Measurements from ENCODE around the gene NAA40. TPM values are rescaled to one million over a fixed set of nuclear protein-coding genes. Genes with fewer than 3 reads are reported as not detected.

The NAA40 gene
- total RNA-seq, 1 experiment from 2014 or later, result 44.4 TPM

- Histone ChIP-seq H2BK15ac (ENCODE audit: low read depth, low read length) (no peak overlapping the region), H3K18ac (ENCODE audit: insufficient read length, low read depth, low read length) (no peak overlapping the region), H3K79me2 (ENCODE audit: insufficient read depth, low read length) (peaks cover 9% of the 10 kb centered on the region; the same call in 1 of the 2 replicates), H3T11ph (ENCODE audit: low read length) (no peak overlapping the region), H3K27me3 (ENCODE audit: insufficient read depth, low read length) (no peaks in the 10 kb centered on the region), H2BK120ac (ENCODE audit: low read depth, low read length, poor library complexity, severe bottlenecking) (no peak overlapping the region), H3K9me3 (ENCODE audit: control insufficient read depth, low read depth, low read length) (no peaks in the 10 kb centered on the region), H4K8ac (replicated peaks; ENCODE audit: insufficient read length, low read depth, low read length) (no peak overlapping the region), H4K20me1 (ENCODE audit: control insufficient read depth, insufficient read depth, insufficient read length) (no peaks in the 10 kb centered on the region), H2BK20ac (ENCODE audit: low read depth, low read length, poor library complexity, severe bottlenecking) (no peak overlapping the region), H2AK5ac (ENCODE audit: insufficient read length, low read length) (no peak overlapping the region), H2AFZ (ENCODE audit: low read length) (no peak overlapping the region), H3K23me2 (ENCODE audit: insufficient read length, low read depth, low read length, poor library complexity, severe bottlenecking) (no peaks in the 10 kb centered on the region), H2BK5ac (ENCODE audit: insufficient read length, low read length) (no peak overlapping the region), H2BK12ac (ENCODE audit: insufficient read length, low read depth, low read length) (no peak overlapping the region), H4K5ac (ENCODE audit: insufficient read length, low read depth, low read length) (no peak overlapping the region), H4K91ac (ENCODE audit: insufficient read length, low read depth, low read length) (no peak overlapping the region), H3K9ac (ENCODE audit: extremely low read depth, insufficient read length, low read length) (no peak overlapping the region), H3K4me2 (ENCODE audit: insufficient read depth, insufficient read length, low read length) (no peak overlapping the region), H3K79me1 (ENCODE audit: insufficient read depth, low read depth, low read length, poor library complexity, severe bottlenecking) (peaks cover 3% of the 10 kb centered on the region), H3K4ac (ENCODE audit: low read depth, low read length) (no peak overlapping the region), H3K4me1 (ENCODE audit: insufficient read depth, low read length) (no peaks in the 10 kb centered on the region), H3K56ac (ENCODE audit: insufficient read length, low read depth, low read length) (no peak overlapping the region), H3K14ac (ENCODE audit: insufficient read depth, low read length) (no peak overlapping the region), H3K23ac (ENCODE audit: insufficient read length, low read depth, low read length) (no peak overlapping the region), H3K27ac (ENCODE audit: insufficient read length, low read depth, low read length) (no peak overlapping the region)
- Mint-ChIP-seq H3K4me1 (peaks cover 13 to 30% of the 10 kb centered on the region in 2 experiments), H3K27me3 (ENCODE audit: low read depth) (no peaks in the 10 kb centered on the region; the same call in 1 of the 2 replicates), H3K27ac (no peak overlapping the region), H3K4me3 (no peak overlapping the region), H3K36me3 (ENCODE audit: insufficient read depth in 1 of 3, low read depth in 3 of 3) (peaks cover 6 to 40% (median 35%) of the 10 kb centered on the region in 3 experiments; a peak in 6 of 7 replicates), H3K9me3 (no peaks in the 10 kb centered on the region)
- no peak for TF ChIP-seq CTCF (conservative IDR thresholded peaks at IDR 0.05)
- no CpG with 5 or more reads among the region's 6 CpGs for WGBS (ENCODE audit: extremely low coverage, insufficient read length, low lambda C conversion rate)
- DNase-seq, result no peak
Measured at GRCh38 chr11:63893355-63893754, 45.4 kb upstream of the NAA40 start.

Data from H9 (cell line).